HepG2 (cell line): ENCODE measurements around the gene DNAH9.

Source experiments
- MAF1 ChIP-seq: sonication (generic); formaldehyde crosslinking; IDR thresholded peaks from 2 replicates; pipeline ENCODE4 v1.5.0; 2020; ENCODE audit warnings: missing genetic modification reagents, borderline replicate concordance
- RFX5 ChIP-seq: IDR thresholded peaks from 2 replicates; pipeline ENCODE4 v1.6.1; 2011; ENCODE audit warnings: low read depth, low read length, improper control_type of control experiment
- SRF ChIP-seq: IDR thresholded peaks from 2 replicates; pipeline ENCODE4 v1.6.1; 2011; ENCODE audit warnings: mild to moderate bottlenecking, low read depth, low read length, moderate library complexity
- STAG1 ChIP-seq: sonication (generic); formaldehyde crosslinking; IDR thresholded peaks from 2 replicates; pipeline ENCODE4 v1.4.0; 2020; ENCODE audit warnings: missing genetic modification reagents
- TAF1 ChIP-seq: sonication (generic); formaldehyde crosslinking; IDR thresholded peaks from 2 replicates; pipeline ENCODE4 v1.4.0; 2020; ENCODE audit warnings: missing genetic modification reagents
- TF ChIP-seq, protein P1 (sequence below): sonication (generic); formaldehyde crosslinking; IDR thresholded peaks from 2 replicates; pipeline ENCODE4 v1.5.0; 2020; ENCODE audit warnings: mild to moderate bottlenecking, missing genetic modification reagents, moderate library complexity

DNA sequence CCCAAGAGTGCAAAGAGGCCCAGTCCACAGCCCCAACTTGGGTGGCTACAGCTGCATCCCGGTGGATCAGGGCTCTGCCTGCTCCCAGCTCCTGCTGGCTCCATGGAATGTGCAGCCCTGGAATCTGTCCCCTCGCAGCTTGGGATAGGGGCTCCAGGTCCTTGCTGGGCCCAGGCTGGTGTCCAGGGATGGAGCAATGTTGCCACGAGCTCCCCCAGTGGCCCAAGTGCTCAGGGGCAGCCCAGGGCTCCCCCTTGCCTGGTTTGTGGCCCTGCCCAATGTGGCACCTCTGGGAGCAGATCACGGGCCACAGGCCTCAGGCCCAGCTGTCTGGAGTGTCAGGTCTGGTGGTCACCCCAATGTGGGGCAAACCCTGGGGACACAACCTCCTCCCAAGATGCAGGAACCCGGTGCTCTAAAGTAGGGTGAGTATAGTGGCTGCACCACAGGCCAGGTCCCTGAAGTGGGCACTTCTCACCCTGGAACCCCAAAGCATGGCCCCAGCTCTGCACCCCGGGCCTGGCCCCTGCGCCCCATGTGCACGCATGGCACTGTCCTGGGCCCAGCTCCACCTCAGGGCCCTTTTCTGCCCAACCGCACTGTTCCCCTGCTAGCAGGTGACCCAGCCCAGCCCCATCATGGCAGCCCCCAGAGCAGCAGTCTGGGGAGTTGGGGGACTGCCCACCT is 14.8 kb upstream of the DNAH9 start:
- TF ChIP-seq TAF1 = no peak
- TF ChIP-seq MAF1 (CRISPR knock-in tag) = no peak
- TF ChIP-seq RFX5 = no peak
- TF ChIP-seq, protein P1, sequence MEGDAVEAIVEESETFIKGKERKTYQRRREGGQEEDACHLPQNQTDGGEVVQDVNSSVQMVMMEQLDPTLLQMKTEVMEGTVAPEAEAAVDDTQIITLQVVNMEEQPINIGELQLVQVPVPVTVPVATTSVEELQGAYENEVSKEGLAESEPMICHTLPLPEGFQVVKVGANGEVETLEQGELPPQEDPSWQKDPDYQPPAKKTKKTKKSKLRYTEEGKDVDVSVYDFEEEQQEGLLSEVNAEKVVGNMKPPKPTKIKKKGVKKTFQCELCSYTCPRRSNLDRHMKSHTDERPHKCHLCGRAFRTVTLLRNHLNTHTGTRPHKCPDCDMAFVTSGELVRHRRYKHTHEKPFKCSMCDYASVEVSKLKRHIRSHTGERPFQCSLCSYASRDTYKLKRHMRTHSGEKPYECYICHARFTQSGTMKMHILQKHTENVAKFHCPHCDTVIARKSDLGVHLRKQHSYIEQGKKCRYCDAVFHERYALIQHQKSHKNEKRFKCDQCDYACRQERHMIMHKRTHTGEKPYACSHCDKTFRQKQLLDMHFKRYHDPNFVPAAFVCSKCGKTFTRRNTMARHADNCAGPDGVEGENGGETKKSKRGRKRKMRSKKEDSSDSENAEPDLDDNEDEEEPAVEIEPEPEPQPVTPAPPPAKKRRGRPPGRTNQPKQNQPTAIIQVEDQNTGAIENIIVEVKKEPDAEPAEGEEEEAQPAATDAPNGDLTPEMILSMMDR (CRISPR knock-in tag) = no peak
- TF ChIP-seq STAG1 (CRISPR knock-in tag) = no peak
- no peak for TF ChIP-seq SRF
